Fibroblast of peridontal ligament (primary cell): Measurements from ENCODE around the gene WEE2.

ENCODE experiments used
- DNase-seq: peaks from one replicate; pipeline ENCODE4 v3.0.0-alpha.2; 2010; ENCODE audit errors: extremely low read depth

The WEE2 gene

GRCh38 chr7:141691540-141691939 lies 16.6 kb upstream of the WEE2 start:
- no peak for DNase-seq

GRCh38 chr7:141691961-141692360 lies 16.2 kb upstream of the WEE2 start:
- no peak for DNase-seq

- no peak for DNase-seq
These were observed 15.1 kb upstream of the WEE2 start for GRCh38 chr7:141693082-141693481.

- DNase-seq: no peak
These were observed 12.3 kb upstream of the WEE2 start for GRCh38 chr7:141695803-141696289.

- DNase-seq: no peak
These were observed 11.8 kb upstream of the WEE2 start for GRCh38 chr7:141696348-141696747.

GRCh38 chr7:141697211-141697871 lies 10.8 kb upstream of the WEE2 start:
- no peak for DNase-seq

- no peak for DNase-seq
These were observed 9.7 kb upstream of the WEE2 start for GRCh38 chr7:141698247-141699015.

GRCh38 chr7:141699860-141700259 lies 8.3 kb upstream of the WEE2 start:
- DNase-seq: no peak

GRCh38 chr7:141700296-141700847 lies 7.8 kb upstream of the WEE2 start:
- no peak for DNase-seq

GRCh38 chr7:141700848-141701371 lies 7.2 kb upstream of the WEE2 start:
- no peak for DNase-seq

GRCh38 chr7:141701489-141702046 lies 6.6 kb upstream of the WEE2 start:
- no peak for DNase-seq

- no peak for DNase-seq
These were observed 6.0 kb upstream of the WEE2 start, which contains the start of gene DENND11 for GRCh38 chr7:141702047-141702567. Gene DENND11, minus strand, starts transcription at chr7:141702166. Its CDS starts 13 bp downstream, at chr7:141702153.

- no peak for DNase-seq
These were observed 5.3 kb upstream of the WEE2 start for GRCh38 chr7:141702892-141703291.

GRCh38 chr7:141704112-141704511 lies 4.0 kb upstream of the WEE2 start:
- DNase-seq: no peak

GRCh38 chr7:141704741-141705140 lies 3.4 kb upstream of the WEE2 start:
- DNase-seq: no peak

GRCh38 chr7:141706239-141707064 lies 1.7 kb upstream of the WEE2 start:
- DNase-seq: no peak

- no peak for DNase-seq
These were observed 1.2 kb downstream of the WEE2 start for GRCh38 chr7:141709318-141709717.

- DNase-seq: no peak
These were observed 1.6 kb downstream of the WEE2 start for GRCh38 chr7:141709749-141710148.

GRCh38 chr7:141710301-141710700 lies 2.1 kb downstream of the WEE2 start:
- DNase-seq: no peak

GRCh38 chr7:141712603-141713255 lies 4.6 kb downstream of the WEE2 start:
- no peak for DNase-seq

GRCh38 chr7:141713890-141714289 lies 5.7 kb downstream of the WEE2 start:
- no peak for DNase-seq
